RWPE1 (cell line): ENCODE measurements around the gene EXOC3L1.
A peak's percentile ranks its signal among the peaks of the same experiment; 100 is the strongest.

Experiments
- CTCF ChIA-PET: fragments of 350-600 bp; sonication (Branson Sonifier 250); formaldehyde crosslinking; extraction: SDS; loops from one replicate; lab custom pipeline; 2021; lab: Yijun Ruan, JAX
- POLR2A ChIA-PET: fragments of 400-600 bp; formaldehyde crosslinking; extraction: SDS; loops from one replicate; lab custom pipeline; 2020; ENCODE audit warnings: antibody characterized with exemption; ENCODE audit not compliant: low non-redundant PET; lab: Yijun Ruan, JAX
- DNase-seq: peaks from one replicate; pipeline ENCODE4 v3.0.0; 2012; ENCODE audit warnings: low spot score
- H3K27ac ChIP-seq: fragments of 450-650 bp; 2 replicates; pipeline ENCODE4 v1.5.1; 2017
- TF ChIP-seq, protein P1 (sequence below): fragments of 450-650 bp; conservative IDR thresholded peaks from 2 replicates; pipeline ENCODE4 v1.5.1; 2017; ENCODE audit warnings: low read depth, mild to moderate bottlenecking

The EXOC3L1 gene

GRCh38 chr16:67194260-67194659 is 4.3 kb upstream of the EXOC3L1 start:
- POLR2A ChIA-PET, result no interaction called here
- peak overlapping the region; percentile 92 for H3K27ac ChIP-seq
- DNase-seq, result no peak
- CTCF ChIA-PET, result interaction anchor here (0.5 kb wide), 1 partner anchor 641 kb away, joined by 5 read pairs; no protein-coding TSS in a partner anchor
- TF ChIP-seq, protein P1, sequence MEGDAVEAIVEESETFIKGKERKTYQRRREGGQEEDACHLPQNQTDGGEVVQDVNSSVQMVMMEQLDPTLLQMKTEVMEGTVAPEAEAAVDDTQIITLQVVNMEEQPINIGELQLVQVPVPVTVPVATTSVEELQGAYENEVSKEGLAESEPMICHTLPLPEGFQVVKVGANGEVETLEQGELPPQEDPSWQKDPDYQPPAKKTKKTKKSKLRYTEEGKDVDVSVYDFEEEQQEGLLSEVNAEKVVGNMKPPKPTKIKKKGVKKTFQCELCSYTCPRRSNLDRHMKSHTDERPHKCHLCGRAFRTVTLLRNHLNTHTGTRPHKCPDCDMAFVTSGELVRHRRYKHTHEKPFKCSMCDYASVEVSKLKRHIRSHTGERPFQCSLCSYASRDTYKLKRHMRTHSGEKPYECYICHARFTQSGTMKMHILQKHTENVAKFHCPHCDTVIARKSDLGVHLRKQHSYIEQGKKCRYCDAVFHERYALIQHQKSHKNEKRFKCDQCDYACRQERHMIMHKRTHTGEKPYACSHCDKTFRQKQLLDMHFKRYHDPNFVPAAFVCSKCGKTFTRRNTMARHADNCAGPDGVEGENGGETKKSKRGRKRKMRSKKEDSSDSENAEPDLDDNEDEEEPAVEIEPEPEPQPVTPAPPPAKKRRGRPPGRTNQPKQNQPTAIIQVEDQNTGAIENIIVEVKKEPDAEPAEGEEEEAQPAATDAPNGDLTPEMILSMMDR, result no peak

DNA sequence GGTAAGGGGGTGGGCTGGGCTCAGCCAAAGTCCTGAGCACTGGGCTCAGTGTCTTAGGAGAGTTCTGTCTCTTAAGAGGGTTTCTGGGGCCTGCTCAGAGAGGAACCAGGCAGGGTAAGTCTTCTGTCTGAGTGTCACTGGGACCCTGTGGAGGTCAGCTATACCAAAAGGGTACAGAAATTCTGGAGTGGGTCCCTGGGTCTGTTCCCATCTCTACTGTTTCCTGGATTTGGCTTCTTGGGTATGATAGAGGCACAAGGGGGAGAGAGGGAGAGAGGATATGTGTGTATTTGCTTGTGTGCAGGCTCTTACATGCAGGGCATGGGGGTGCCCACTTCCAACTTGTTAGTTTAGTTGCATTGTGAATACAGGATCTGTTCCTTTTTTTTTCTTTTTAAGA is 3.6 kb upstream of the EXOC3L1 start:
- no peak for DNase-seq
- CTCF ChIA-PET, result interaction anchor here (0.5 to 1.5 kb wide), 3 partner anchors 24 to 642 kb away, joined by 4 to 5 read pairs (median 4); no protein-coding TSS in a partner anchor
- TF ChIP-seq, protein P1, result no peak
- POLR2A ChIA-PET, result interaction anchor here (1.3 kb wide), 1 partner anchor 11 kb away, joined by 3 read pairs; no protein-coding TSS in a partner anchor
- peak overlapping the region; percentile 92 for H3K27ac ChIP-seq

DNA sequence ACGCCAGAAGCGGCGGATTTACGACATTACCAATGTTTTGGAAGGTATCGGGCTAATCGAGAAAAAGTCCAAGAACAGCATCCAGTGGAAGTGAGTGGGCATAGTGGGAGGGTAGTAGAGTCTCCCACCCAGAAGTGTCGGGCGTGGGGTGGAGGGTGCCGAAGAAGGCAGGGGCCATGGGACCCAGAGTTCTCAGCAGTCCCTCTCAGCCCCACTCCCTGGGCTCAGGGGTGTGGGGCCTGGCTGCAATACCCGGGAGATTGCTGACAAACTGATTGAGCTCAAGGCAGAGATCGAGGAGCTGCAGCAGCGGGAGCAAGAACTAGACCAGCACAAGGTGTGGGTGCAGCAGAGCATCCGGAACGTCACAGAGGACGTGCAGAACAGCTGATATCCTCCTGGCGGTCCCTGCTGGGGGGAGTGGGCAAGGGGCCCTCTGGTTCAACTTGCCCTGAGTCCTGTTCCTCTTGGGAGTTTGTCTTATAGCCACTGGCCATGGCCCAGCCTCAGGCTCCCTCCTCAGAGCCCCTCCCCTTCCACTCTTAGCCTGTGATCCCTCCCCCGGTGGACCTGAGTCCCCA is 2.9 kb upstream of the EXOC3L1 start:
- ChIA-PET POLR2A (interaction anchor here (0.7 to 1.3 kb wide), 2 partner anchors 11 to 46 kb away, joined by 3 read pairs; no protein-coding TSS in a partner anchor), CTCF (interaction anchor here (1.0 to 1.5 kb wide), 2 partner anchors 23 to 175 kb away, joined by 4 read pairs; no protein-coding TSS in a partner anchor)
- H3K27ac ChIP-seq, result peak overlapping the region; percentile 74
- DNase-seq, result no peak
- TF ChIP-seq, protein P1, result no peak

GRCh38 chr16:67191995-67192681 is 2.2 kb upstream of the EXOC3L1 start, which contains the start of gene E2F4:
Gene E2F4 (plus strand): TSS chr16:67192155. CDS start chr16:67192228, 73 bp downstream.
- H3K27ac ChIP-seq, result peak within 1 kb of the TSS; percentile 74
- peak; percentile 88 for DNase-seq
- POLR2A ChIA-PET, result interaction anchor here (0.7 to 1.3 kb wide), 2 partner anchors 10 to 45 kb away, joined by 3 read pairs; no protein-coding TSS in a partner anchor
- TF ChIP-seq, protein P1, result no peak
- CTCF ChIA-PET, result interaction anchor here (1.0 to 1.5 kb wide), 2 partner anchors 23 to 174 kb away, joined by 4 read pairs; no protein-coding TSS in a partner anchor

GRCh38 chr16:67191411-67191994 is 1.6 kb upstream of the EXOC3L1 start:
- ChIA-PET POLR2A (no interaction called here), CTCF (no interaction called here)
- peak overlapping the region; percentile 74 for H3K27ac ChIP-seq
- DNase-seq, result no peak
- TF ChIP-seq, protein P1, result no peak
